ENCODE data around the gene QSOX1.

QSOX1 gene

GRCh38 chr1:180218806-180219765 is 64.4 kb downstream of the QSOX1 start:
- DNase-seq = no peak

GRCh38 chr1:180219776-180220175 is 65.1 kb downstream of the QSOX1 start:
- DNase-seq = no peak

- no peak for DNase-seq
Observed at GRCh38 chr1:180221462-180221861, 66.8 kb downstream of the QSOX1 start.

GRCh38 chr1:180224902-180225301 is 70.2 kb downstream of the QSOX1 start:
- DNase-seq = no peak

GRCh38 chr1:180225403-180225802 is 70.7 kb downstream of the QSOX1 start:
- DNase-seq = no peak

- DNase-seq = no peak
Observed at GRCh38 chr1:180227861-180228647, 73.4 kb downstream of the QSOX1 start.

- no peak for DNase-seq
Observed at GRCh38 chr1:180228648-180229482, 74.2 kb downstream of the QSOX1 start.

GRCh38 chr1:180229483-180230415 is 75.1 kb downstream of the QSOX1 start, which contains the start of gene LHX4:
LHX4 (plus strand) TSS chr1:180230264; CDS start chr1:180230530, 266 bp downstream.
- DNase-seq = peak; percentile 69

GRCh38 chr1:180230416-180230790 is 75.7 kb downstream of the QSOX1 start:
- no peak for DNase-seq

- peak; percentile 90 for DNase-seq
Observed at GRCh38 chr1:180230791-180231505, 76.3 kb downstream of the QSOX1 start.

- DNase-seq = peak; percentile 77
Observed at GRCh38 chr1:180231506-180231921, 76.8 kb downstream of the QSOX1 start.

GRCh38 chr1:180231936-180232335 is 77.3 kb downstream of the QSOX1 start:
- no peak for DNase-seq

- DNase-seq = no peak
Observed at GRCh38 chr1:180232521-180233043, 77.9 kb downstream of the QSOX1 start.

- no peak for DNase-seq
Observed at GRCh38 chr1:180233191-180234011, 78.7 kb downstream of the QSOX1 start.

- no peak for DNase-seq
Observed at GRCh38 chr1:180234369-180235076, 79.9 kb downstream of the QSOX1 start.

- DNase-seq = no peak
Observed at GRCh38 chr1:180235077-180235501, 80.4 kb downstream of the QSOX1 start.

GRCh38 chr1:180235502-180236239 is 81.0 kb downstream of the QSOX1 start:
- DNase-seq = no peak

Data from NCI-H226 (cell line).